Measurements from ENCODE around the gene PIGV. TPM values are rescaled to one million over a fixed set of nuclear protein-coding genes. Genes with fewer than 3 reads are reported as not detected.
"Not testable (repeated sequence)": the region's sequence is repeated elsewhere in the genome, so short reads cannot be mapped to it uniquely, and the experiment has no call there.

The PIGV gene
- total RNA-seq, 1 experiment from 2014 or later = 9.9 TPM

- DNase-seq = peak; percentile 70
- not testable (repeated sequence) for H3K36me3 Mint-ChIP-seq (ENCODE audit: insufficient read depth, unreplicated experiment); H3K27ac Mint-ChIP-seq (ENCODE audit: unreplicated experiment); H3K4me3 Mint-ChIP-seq (ENCODE audit: low read depth, unreplicated experiment); BruUV-seq (replicated peaks); H3K27me3 Mint-ChIP-seq (ENCODE audit: unreplicated experiment); H3K9me3 Mint-ChIP-seq (ENCODE audit: low read depth, unreplicated experiment); H3K4me1 Mint-ChIP-seq (ENCODE audit: low read depth, unreplicated experiment)
- intact Hi-C loops (cut with micrococcal nuclease; ENCODE audit: unreplicated experiment) = loop anchor here (2.0 kb wide), 1 partner anchor 69 kb away; no protein-coding TSS in a partner anchor
- TF ChIP-seq, protein P1, sequence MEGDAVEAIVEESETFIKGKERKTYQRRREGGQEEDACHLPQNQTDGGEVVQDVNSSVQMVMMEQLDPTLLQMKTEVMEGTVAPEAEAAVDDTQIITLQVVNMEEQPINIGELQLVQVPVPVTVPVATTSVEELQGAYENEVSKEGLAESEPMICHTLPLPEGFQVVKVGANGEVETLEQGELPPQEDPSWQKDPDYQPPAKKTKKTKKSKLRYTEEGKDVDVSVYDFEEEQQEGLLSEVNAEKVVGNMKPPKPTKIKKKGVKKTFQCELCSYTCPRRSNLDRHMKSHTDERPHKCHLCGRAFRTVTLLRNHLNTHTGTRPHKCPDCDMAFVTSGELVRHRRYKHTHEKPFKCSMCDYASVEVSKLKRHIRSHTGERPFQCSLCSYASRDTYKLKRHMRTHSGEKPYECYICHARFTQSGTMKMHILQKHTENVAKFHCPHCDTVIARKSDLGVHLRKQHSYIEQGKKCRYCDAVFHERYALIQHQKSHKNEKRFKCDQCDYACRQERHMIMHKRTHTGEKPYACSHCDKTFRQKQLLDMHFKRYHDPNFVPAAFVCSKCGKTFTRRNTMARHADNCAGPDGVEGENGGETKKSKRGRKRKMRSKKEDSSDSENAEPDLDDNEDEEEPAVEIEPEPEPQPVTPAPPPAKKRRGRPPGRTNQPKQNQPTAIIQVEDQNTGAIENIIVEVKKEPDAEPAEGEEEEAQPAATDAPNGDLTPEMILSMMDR (IDR thresholded peaks at IDR 0.05; ENCODE audit: unreplicated experiment) = peak; percentile 64
- CTCF ChIA-PET = interaction anchor here (1.5 kb wide), 1 partner anchor 11 kb away, joined by 8 read pairs; no protein-coding TSS in a partner anchor
Observed at GRCh38 chr1:26810105-26810504, 22.4 kb downstream of the PIGV start.

- Mint-ChIP-seq H3K27me3 (ENCODE audit: unreplicated experiment) (no peaks in the 10 kb centered on the region), H3K4me3 (ENCODE audit: low read depth, unreplicated experiment) (no peak overlapping the region), H3K9me3 (ENCODE audit: low read depth, unreplicated experiment) (no peaks in the 10 kb centered on the region), H3K36me3 (ENCODE audit: insufficient read depth, unreplicated experiment) (no peaks in the 10 kb centered on the region), H3K27ac (ENCODE audit: unreplicated experiment) (no peak overlapping the region), H3K4me1 (ENCODE audit: low read depth, unreplicated experiment) (no peaks in the 10 kb centered on the region)
- BruUV-seq (replicated peaks) = no TSS peak
- no peak for DNase-seq
- CTCF ChIA-PET = interaction anchor here (1.2 to 1.3 kb wide), 2 partner anchors 14 to 38 kb away, joined by 3 to 4 read pairs; no protein-coding TSS in a partner anchor
- TF ChIP-seq, protein P1 (IDR thresholded peaks at IDR 0.05; ENCODE audit: unreplicated experiment) = no peak
- intact Hi-C loops (cut with micrococcal nuclease; ENCODE audit: unreplicated experiment) = loop anchor here (2.0 kb wide), 1 partner anchor 68 kb away; no protein-coding TSS in a partner anchor
Observed at GRCh38 chr1:26811057-26811456, 23.3 kb downstream of the PIGV start.

DNA sequence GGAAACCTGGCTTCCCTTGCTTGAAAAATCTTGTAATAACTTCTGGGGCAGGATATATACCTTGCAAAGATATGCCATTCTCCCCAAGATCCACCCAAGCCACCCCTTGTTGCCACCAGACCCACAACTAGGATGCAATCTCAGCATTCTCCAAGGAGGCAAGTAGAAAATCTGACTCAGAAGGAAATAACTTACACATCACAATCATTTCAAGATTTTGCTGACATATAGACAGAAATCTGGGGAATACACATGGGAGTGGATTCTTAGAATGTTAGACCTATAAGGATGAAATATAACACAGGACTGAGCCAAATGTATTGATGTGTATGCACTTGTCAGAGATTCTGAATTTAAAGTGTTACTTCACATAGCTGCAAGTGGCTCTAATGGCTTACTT is 24.0 kb downstream of the PIGV start:
- Mint-ChIP-seq H3K9me3 (ENCODE audit: low read depth, unreplicated experiment) (no peaks in the 10 kb centered on the region), H3K27me3 (ENCODE audit: unreplicated experiment) (no peaks in the 10 kb centered on the region), H3K4me3 (ENCODE audit: low read depth, unreplicated experiment) (no peak overlapping the region), H3K4me1 (ENCODE audit: low read depth, unreplicated experiment) (no peaks in the 10 kb centered on the region), H3K27ac (ENCODE audit: unreplicated experiment) (no peak overlapping the region), H3K36me3 (ENCODE audit: insufficient read depth, unreplicated experiment) (no peaks in the 10 kb centered on the region)
- TF ChIP-seq, protein P1 (IDR thresholded peaks at IDR 0.05; ENCODE audit: unreplicated experiment) = no peak
- DNase-seq = no peak
- CTCF ChIA-PET = interaction anchor here (0.6 to 1.3 kb wide), 3 partner anchors 13 to 697 kb away, joined by 3 to 4 read pairs (median 3); no protein-coding TSS in a partner anchor
- BruUV-seq (replicated peaks) = no TSS peak
- intact Hi-C loops (cut with micrococcal nuclease; ENCODE audit: unreplicated experiment) = loop anchor here (2.0 kb wide), 1 partner anchor 67 kb away; no protein-coding TSS in a partner anchor

GRCh38 chr1:26814377-26814776 is 26.6 kb downstream of the PIGV start:
- no peaks in the 10 kb centered on the region for H3K27me3 Mint-ChIP-seq (ENCODE audit: unreplicated experiment)
- DNase-seq = no peak
- H3K9me3 Mint-ChIP-seq (ENCODE audit: low read depth, unreplicated experiment) = no peaks in the 10 kb centered on the region

More at GRCh38 chr1:26814377-26814776, 26.6 kb downstream of the PIGV start:
- CTCF ChIA-PET = interaction anchor here (0.6 kb wide), 1 partner anchor 15 kb away, joined by 3 read pairs; no protein-coding TSS in a partner anchor
- intact Hi-C loops (cut with micrococcal nuclease; ENCODE audit: unreplicated experiment) = no loop called here
- no peaks in the 10 kb centered on the region for H3K36me3 Mint-ChIP-seq (ENCODE audit: insufficient read depth, unreplicated experiment)
- no peak overlapping the region for H3K4me3 Mint-ChIP-seq (ENCODE audit: low read depth, unreplicated experiment)
- no TSS peak for BruUV-seq (replicated peaks)
- TF ChIP-seq, protein P1 (IDR thresholded peaks at IDR 0.05; ENCODE audit: unreplicated experiment) = no peak
- no peaks in the 10 kb centered on the region for H3K4me1 Mint-ChIP-seq (ENCODE audit: low read depth, unreplicated experiment)
- H3K27ac Mint-ChIP-seq (ENCODE audit: unreplicated experiment) = no peak overlapping the region
